Liver (tissue), 3 donors: ENCODE data around the gene MYBPC1.

Source experiments
- ATF3 ChIP-seq: IDR thresholded peaks from 2 replicates; pipeline ENCODE4 v1.6.1; 2016; ENCODE audit warnings: antibody characterized with exemption
- CTCF ChIP-seq: fragments of 150-350 bp; IDR thresholded peaks from 2 replicates; pipeline ENCODE4 v1.5.1; 2017; ENCODE audit warnings: improper control_type of control experiment, low read depth, low read length; ENCODE audit not compliant: missing input control
- FOXA1 ChIP-seq: IDR thresholded peaks from 2 replicates; pipeline ENCODE4 v1.6.1; 2016; ENCODE audit warnings: antibody characterized with exemption
- HNF4G ChIP-seq: IDR thresholded peaks from 2 replicates; pipeline ENCODE4 v1.6.1; 2016; ENCODE audit warnings: antibody characterized with exemption
- JUND ChIP-seq, 2 donors: IDR thresholded peaks; 2 replicates each; pipeline ENCODE4 v1.6.1; 2016; ENCODE audit warnings: antibody characterized with exemption in 2 of 2
- MAX ChIP-seq: IDR thresholded peaks from 2 replicates; pipeline ENCODE4 v1.6.1; 2016; ENCODE audit warnings: antibody characterized with exemption
- RAD21 ChIP-seq, 2 donors: IDR thresholded peaks; 2 replicates each; pipeline ENCODE4 v1.6.1; 2016; ENCODE audit warnings: antibody characterized with exemption in 2 of 2, mild to moderate bottlenecking in 2 of 2
- REST ChIP-seq: IDR thresholded peaks from 2 replicates; pipeline ENCODE4 v1.6.1; 2016; ENCODE audit warnings: antibody characterized with exemption, mild to moderate bottlenecking
- RXRA ChIP-seq, 2 donors: IDR thresholded peaks; 2 replicates each; pipeline ENCODE4 v1.6.1; 2017 to 2018; ENCODE audit warnings: antibody characterized with exemption in 2 of 2, mild to moderate bottlenecking in 1 of 2
- SP1 ChIP-seq: IDR thresholded peaks from 2 replicates; pipeline ENCODE4 v1.6.1; 2018; ENCODE audit warnings: antibody characterized with exemption, mild to moderate bottlenecking
- YY1 ChIP-seq: IDR thresholded peaks from 2 replicates; pipeline ENCODE4 v1.6.1; 2016; ENCODE audit warnings: antibody characterized with exemption, mild to moderate bottlenecking
- ZBTB33 ChIP-seq: IDR thresholded peaks from 2 replicates; pipeline ENCODE4 v1.6.1; 2016; ENCODE audit warnings: antibody characterized with exemption
- donor health status: healthy.
- donor health status: healthy.

- TF ChIP-seq CTCF (no peak), RXRA (IDR thresholded peaks at IDR 0.05) (no peak), JUND (IDR thresholded peaks at IDR 0.05) (no peak), ZBTB33 (no peak), MAX (no peak), ATF3 (no peak), FOXA1 (no peak), SP1 (no peak), YY1 (no peak), REST (no peak), HNF4G (no peak), RAD21 (IDR thresholded peaks at IDR 0.05) (no peak)
Measured at GRCh38 chr12:101567918-101568317, 26.9 kb upstream of the MYBPC1 start.
